Type B pancreatic cell (in vitro differentiated cells): Measurements from ENCODE around the gene PASK. TPM values are rescaled to one million over a fixed set of nuclear protein-coding genes. Genes with fewer than 3 reads are reported as not detected.
A peak's percentile ranks its signal among the peaks of the same experiment; 100 is the strongest.
"Not testable (repeated sequence)": the region's sequence is repeated elsewhere in the genome, so short reads cannot be mapped to it uniquely, and the experiment has no call there.

Source experiments
- DNase-seq: peaks from one replicate; pipeline ENCODE4 v3.0.0; 2021; ENCODE audit warnings: mixed read lengths; ENCODE audit not compliant: unreplicated experiment; ENCODE audit errors: extremely low spot score
- H3K27ac Mint-ChIP-seq: 2 replicates; pipeline ENCODE4 v1.8.0; 2021; ENCODE audit warnings: mild to moderate bottlenecking, mixed read lengths
- H3K27me3 Mint-ChIP-seq: 2 replicates; pipeline ENCODE4 v1.8.0; 2021; ENCODE audit warnings: mixed read lengths
- H3K36me3 Mint-ChIP-seq: 2 replicates; pipeline ENCODE4 v1.8.0; 2021; ENCODE audit warnings: mixed read lengths
- H3K4me1 Mint-ChIP-seq: one replicate; pipeline ENCODE4 v1.8.0; 2021; ENCODE audit warnings: mixed read lengths; ENCODE audit not compliant: unreplicated experiment
- H3K4me3 Mint-ChIP-seq: 2 replicates; pipeline ENCODE4 v1.8.0; 2021; ENCODE audit warnings: mild to moderate bottlenecking, mixed read lengths
- H3K9me3 Mint-ChIP-seq: 2 replicates; pipeline ENCODE4 v1.8.0; 2021; ENCODE audit warnings: mixed read lengths
- CTCF ChIP-seq: fragments of 200-600 bp; sonication (generic); conservative IDR thresholded peaks from 2 replicates; pipeline ENCODE4 v1.5.0; 2021; ENCODE audit warnings: antibody characterized with exemption, mild to moderate bottlenecking
- total RNA-seq: library from RNA; stranded (reverse); gene quantifications from 2 replicates; pipeline ENCODE4 v1.2.1, GENCODE V29; 2021; ENCODE audit warnings: low replicate concordance

The PASK gene
- total RNA-seq, 1 donor from 2014 or later: 50.9 TPM

- H3K36me3 Mint-ChIP-seq: peaks cover 25% of the 10 kb centered on the region
- no peaks in the 10 kb centered on the region for H3K27me3 Mint-ChIP-seq
- no peak for DNase-seq
- no peaks in the 10 kb centered on the region for H3K9me3 Mint-ChIP-seq
- H3K27ac Mint-ChIP-seq: no peak overlapping the region
- H3K4me3 Mint-ChIP-seq: no peak overlapping the region
- H3K4me1 Mint-ChIP-seq: no peaks in the 10 kb centered on the region
- no peak for TF ChIP-seq CTCF
Observed at GRCh38 chr2:241094924-241095420, 54.3 kb downstream of the PASK start.

- H3K27ac Mint-ChIP-seq: no peak overlapping the region
- no peak overlapping the region for H3K4me3 Mint-ChIP-seq
- H3K4me1 Mint-ChIP-seq: no peaks in the 10 kb centered on the region
- no peaks in the 10 kb centered on the region for H3K27me3 Mint-ChIP-seq
- no peak for TF ChIP-seq CTCF
- H3K36me3 Mint-ChIP-seq: peaks cover 20% of the 10 kb centered on the region
- no peak for DNase-seq
- H3K9me3 Mint-ChIP-seq: no peaks in the 10 kb centered on the region
Observed at GRCh38 chr2:241094172-241094571, 55.1 kb downstream of the PASK start.

GRCh38 chr2:241093133-241093781, 56.0 kb downstream of the PASK start:
- H3K27me3 Mint-ChIP-seq, H3K4me1 Mint-ChIP-seq, H3K4me3 Mint-ChIP-seq, DNase-seq, H3K9me3 Mint-ChIP-seq: not testable (repeated sequence)
- peak overlapping the region; percentile 60 for H3K27ac Mint-ChIP-seq
- peaks cover 20% of the 10 kb centered on the region for H3K36me3 Mint-ChIP-seq

GRCh38 chr2:241092677-241093076, 56.6 kb downstream of the PASK start:
- H3K27me3 Mint-ChIP-seq: no peaks in the 10 kb centered on the region
- H3K27ac Mint-ChIP-seq: peak overlapping the region; percentile 60
- peaks cover 24% of the 10 kb centered on the region for H3K36me3 Mint-ChIP-seq
- no peaks in the 10 kb centered on the region for H3K4me1 Mint-ChIP-seq
- H3K4me3 Mint-ChIP-seq: no peak overlapping the region
- no peaks in the 10 kb centered on the region for H3K9me3 Mint-ChIP-seq
- DNase-seq: no peak
- TF ChIP-seq CTCF: no peak

- peaks cover 21% of the 10 kb centered on the region for H3K36me3 Mint-ChIP-seq
- no peaks in the 10 kb centered on the region for H3K4me1 Mint-ChIP-seq
- H3K9me3 Mint-ChIP-seq: no peaks in the 10 kb centered on the region
- peak overlapping the region; percentile 8 for H3K27ac Mint-ChIP-seq
- no peak for TF ChIP-seq CTCF
- H3K27me3 Mint-ChIP-seq: no peaks in the 10 kb centered on the region
- H3K4me3 Mint-ChIP-seq: no peak overlapping the region
- DNase-seq: no peak
Observed at GRCh38 chr2:241091734-241092445, 57.4 kb downstream of the PASK start.

GRCh38 chr2:241091201-241091600, 58.1 kb downstream of the PASK start:
- Mint-ChIP-seq H3K4me1 (no peaks in the 10 kb centered on the region), H3K9me3 (peaks cover 3% of the 10 kb centered on the region), H3K27ac (no peak overlapping the region), H3K27me3 (no peaks in the 10 kb centered on the region), H3K36me3 (peaks cover 27% of the 10 kb centered on the region), H3K4me3 (no peak overlapping the region)
- TF ChIP-seq CTCF: no peak
- DNase-seq: no peak
